Duodenal mucosa (tissue), 2 donors: ENCODE results near the gene IFNGR2.
"Not testable (repeated sequence)": the region's sequence is repeated elsewhere in the genome, so short reads cannot be mapped to it uniquely, and the experiment has no call there.

Experiments used
- H3K27ac ChIP-seq: one replicate; pipeline ENCODE4 v1.7.0; 2013; ENCODE audit warnings: low read depth, low read length
- H3K27me3 ChIP-seq, 2 donors: one replicate each; pipeline ENCODE4 v1.7.0; 2013; ENCODE audit warnings: low read length in 2 of 2, control low read depth in 1 of 2; ENCODE audit not compliant: insufficient read depth in 2 of 2, control insufficient read depth in 1 of 2
- H3K36me3 ChIP-seq, 2 donors: one replicate each; pipeline ENCODE4 v1.7.0; 2013; ENCODE audit warnings: low read length in 2 of 2, control low read depth in 1 of 2; ENCODE audit not compliant: insufficient read depth in 2 of 2, control insufficient read depth in 1 of 2
- H3K4me1 ChIP-seq, 2 donors: one replicate each; pipeline ENCODE4 v1.7.0; 2013; ENCODE audit warnings: low read length in 2 of 2, control low read depth in 1 of 2; ENCODE audit not compliant: insufficient read depth in 2 of 2, control insufficient read depth in 1 of 2
- H3K4me3 ChIP-seq, 2 donors: one replicate each; pipeline ENCODE4 v1.7.0; 2013; ENCODE audit warnings: low read length in 2 of 2, low read depth in 1 of 2
- H3K9ac ChIP-seq, 2 donors: one replicate each; pipeline ENCODE4 v1.7.0; 2013; ENCODE audit warnings: low read length in 2 of 2, low read depth in 1 of 2
- H3K9me3 ChIP-seq, 2 donors: one replicate each; pipeline ENCODE4 v1.7.0; 2013; ENCODE audit warnings: low read length in 2 of 2, control low read depth in 1 of 2; ENCODE audit not compliant: control insufficient read depth in 1 of 2

IFNGR2 gene

GRCh38 chr21:33396951-33397350 is 6.3 kb upstream of the IFNGR2 start:
- Histone ChIP-seq H3K4me3 (no peak overlapping the region), H3K27ac (no peak overlapping the region), H3K9ac (no peak overlapping the region), H3K4me1 (peaks cover 0 to 4% of the 10 kb centered on the region in 2 donors), H3K9me3 (no peaks in the 10 kb centered on the region), H3K36me3 (no peaks in the 10 kb centered on the region), H3K27me3 (no peaks in the 10 kb centered on the region)

GRCh38 chr21:33397717-33398116 is 5.5 kb upstream of the IFNGR2 start:
- H3K27ac ChIP-seq = no peak overlapping the region
- H3K9ac ChIP-seq = no peak overlapping the region
- no peaks in the 10 kb centered on the region for H3K36me3 ChIP-seq
- no peaks in the 10 kb centered on the region for H3K9me3 ChIP-seq
- peaks cover 0 to 4% of the 10 kb centered on the region in 2 donors for H3K4me1 ChIP-seq
- no peaks in the 10 kb centered on the region for H3K27me3 ChIP-seq
- no peak overlapping the region for H3K4me3 ChIP-seq

- no peak overlapping the region for H3K9ac ChIP-seq
- H3K4me1 ChIP-seq = peaks cover 0 to 4% of the 10 kb centered on the region in 2 donors
- H3K27ac ChIP-seq = no peak overlapping the region
- H3K9me3 ChIP-seq = no peaks in the 10 kb centered on the region
- H3K36me3 ChIP-seq = no peaks in the 10 kb centered on the region
- H3K27me3 ChIP-seq = no peaks in the 10 kb centered on the region
- H3K4me3 ChIP-seq = no peak overlapping the region
Observed at GRCh38 chr21:33398361-33398760, 4.9 kb upstream of the IFNGR2 start.

GRCh38 chr21:33401630-33401992 is 1.6 kb upstream of the IFNGR2 start:
- Histone ChIP-seq H3K9me3 (no peaks in the 10 kb centered on the region), H3K4me1 (peaks cover 17 to 20% of the 10 kb centered on the region in 2 donors), H3K27me3 (no peaks in the 10 kb centered on the region), H3K4me3 (no peak overlapping the region), H3K9ac (no peak overlapping the region), H3K36me3 (no peaks in the 10 kb centered on the region), H3K27ac (no peak overlapping the region)

- peak overlapping the region; percentile 58 for H3K27ac ChIP-seq
- H3K4me3 ChIP-seq = peak overlapping the region; percentile 9 to 91
- H3K27me3 ChIP-seq = no peaks in the 10 kb centered on the region
- no peak overlapping the region for H3K9ac ChIP-seq
- peaks cover 17 to 20% of the 10 kb centered on the region in 2 donors for H3K4me1 ChIP-seq
- no peaks in the 10 kb centered on the region for H3K36me3 ChIP-seq
- H3K9me3 ChIP-seq = no peaks in the 10 kb centered on the region
Observed at GRCh38 chr21:33402001-33402979, 923 bp upstream of the IFNGR2 start.

GRCh38 chr21:33403786-33404585 is 773 bp downstream of the IFNGR2 start:
- H3K9me3 ChIP-seq = no peaks in the 10 kb centered on the region
- peak overlapping the region; percentile 77 to 91 for H3K4me3 ChIP-seq
- no peaks in the 10 kb centered on the region for H3K36me3 ChIP-seq
- peaks cover 17 to 20% of the 10 kb centered on the region in 2 donors for H3K4me1 ChIP-seq
- peak overlapping the region; percentile 82 to 91 for H3K9ac ChIP-seq
- peak overlapping the region; percentile 77 for H3K27ac ChIP-seq
- H3K27me3 ChIP-seq = no peaks in the 10 kb centered on the region

GRCh38 chr21:33406493-33406892 is 3.3 kb downstream of the IFNGR2 start:
- no peaks in the 10 kb centered on the region for H3K9me3 ChIP-seq
- no peak overlapping the region for H3K9ac ChIP-seq
- H3K27ac ChIP-seq = no peak overlapping the region
- no peak overlapping the region for H3K4me3 ChIP-seq
- peaks cover 0 to 2% of the 10 kb centered on the region in 2 donors for H3K36me3 ChIP-seq
- no peaks in the 10 kb centered on the region for H3K27me3 ChIP-seq
- H3K4me1 ChIP-seq = peaks cover 25 to 27% of the 10 kb centered on the region in 2 donors

GRCh38 chr21:33411949-33412430 is 8.8 kb downstream of the IFNGR2 start:
- Histone ChIP-seq H3K9ac (no peak overlapping the region), H3K36me3 (peaks cover 7 to 16% of the 10 kb centered on the region in 2 donors), H3K27me3 (no peaks in the 10 kb centered on the region), H3K27ac (peak overlapping the region; percentile 58), H3K4me1 (peaks cover 33 to 42% of the 10 kb centered on the region in 2 donors), H3K4me3 (peak overlapping the region in 1 of 2 donors; percentile 28), H3K9me3 (no peaks in the 10 kb centered on the region)

GRCh38 chr21:33412439-33412831 is 9.2 kb downstream of the IFNGR2 start:
- peaks cover 33 to 42% of the 10 kb centered on the region in 2 donors for H3K4me1 ChIP-seq
- H3K9ac ChIP-seq, H3K27me3 ChIP-seq, H3K9me3 ChIP-seq: not testable (repeated sequence)
- peaks cover 7 to 16% of the 10 kb centered on the region in 2 donors for H3K36me3 ChIP-seq
- H3K4me3 ChIP-seq = peak overlapping the region in 1 of 2 donors; percentile 28
- H3K27ac ChIP-seq = peak overlapping the region; percentile 58
